Measurements from ENCODE around the gene PLEKHF1.

DNA sequence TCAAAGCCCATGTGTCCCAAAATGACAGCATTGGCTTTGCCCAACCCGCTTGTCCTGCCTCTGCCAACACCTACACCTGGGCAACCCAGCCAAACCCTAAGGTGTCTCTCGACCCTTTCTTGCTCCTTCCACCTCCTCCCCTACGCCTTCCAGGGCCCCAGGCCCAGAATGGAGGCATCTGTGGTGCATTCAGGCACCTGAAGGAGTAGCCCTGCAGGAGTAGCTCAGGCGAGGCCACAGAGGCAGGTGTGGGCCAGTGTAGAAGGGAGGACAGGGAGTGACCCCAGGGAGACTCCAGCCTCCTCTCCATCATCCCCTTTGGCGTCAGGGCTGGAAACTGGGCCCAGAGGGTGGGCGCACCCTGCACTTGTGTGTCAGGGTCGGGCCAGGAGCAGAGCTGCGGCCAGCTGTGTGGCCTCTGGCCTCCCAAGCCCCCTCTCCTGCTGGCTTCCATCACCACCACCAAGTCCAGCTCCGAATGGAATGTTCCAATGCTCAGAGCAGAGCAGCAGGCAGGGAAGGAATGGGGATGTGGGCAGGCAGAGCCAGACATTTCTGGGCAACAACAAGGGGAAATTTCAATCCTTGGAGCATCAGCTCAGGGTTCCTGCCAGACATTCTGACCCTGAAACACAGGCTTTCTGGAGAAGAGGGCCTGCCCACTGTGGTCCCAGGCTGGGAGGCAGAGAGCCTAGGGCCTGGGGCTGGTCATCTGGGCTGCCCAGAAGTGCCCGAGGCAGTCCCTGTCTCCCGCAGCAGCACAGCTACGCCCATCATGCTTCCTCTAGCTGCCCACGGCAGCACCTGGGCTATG is 16.4 kb downstream of the PLEKHF1 start:
- no peak for TF ChIP-seq POLR2AphosphoS5 (IDR thresholded peaks at IDR 0.05)
- TF ChIP-seq, protein P1, sequence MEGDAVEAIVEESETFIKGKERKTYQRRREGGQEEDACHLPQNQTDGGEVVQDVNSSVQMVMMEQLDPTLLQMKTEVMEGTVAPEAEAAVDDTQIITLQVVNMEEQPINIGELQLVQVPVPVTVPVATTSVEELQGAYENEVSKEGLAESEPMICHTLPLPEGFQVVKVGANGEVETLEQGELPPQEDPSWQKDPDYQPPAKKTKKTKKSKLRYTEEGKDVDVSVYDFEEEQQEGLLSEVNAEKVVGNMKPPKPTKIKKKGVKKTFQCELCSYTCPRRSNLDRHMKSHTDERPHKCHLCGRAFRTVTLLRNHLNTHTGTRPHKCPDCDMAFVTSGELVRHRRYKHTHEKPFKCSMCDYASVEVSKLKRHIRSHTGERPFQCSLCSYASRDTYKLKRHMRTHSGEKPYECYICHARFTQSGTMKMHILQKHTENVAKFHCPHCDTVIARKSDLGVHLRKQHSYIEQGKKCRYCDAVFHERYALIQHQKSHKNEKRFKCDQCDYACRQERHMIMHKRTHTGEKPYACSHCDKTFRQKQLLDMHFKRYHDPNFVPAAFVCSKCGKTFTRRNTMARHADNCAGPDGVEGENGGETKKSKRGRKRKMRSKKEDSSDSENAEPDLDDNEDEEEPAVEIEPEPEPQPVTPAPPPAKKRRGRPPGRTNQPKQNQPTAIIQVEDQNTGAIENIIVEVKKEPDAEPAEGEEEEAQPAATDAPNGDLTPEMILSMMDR (IDR thresholded peaks at IDR 0.05), result no peak
- TF ChIP-seq POLR2A (IDR thresholded peaks at IDR 0.05), result no peak
- TF ChIP-seq EP300 (IDR thresholded peaks at IDR 0.05; ENCODE audit: low read depth), result no peak
